Kidney glomerular epithelial cell (primary cell): ENCODE measurements around the gene SLC7A5.
"Not testable (repeated sequence)": the region's sequence is repeated elsewhere in the genome, so short reads cannot be mapped to it uniquely, and the experiment has no call there.

ENCODE experiments used
- DNase-seq: peaks from one replicate; lab custom pipeline; 2025; lab: John Stamatoyannopoulos, UW

Gene SLC7A5

GRCh38 chr16:87834005-87834667 lies 35.2 kb downstream of the SLC7A5 start:
- DNase-seq, result no peak

GRCh38 chr16:87833548-87833947 lies 35.8 kb downstream of the SLC7A5 start:
- no peak for DNase-seq

GRCh38 chr16:87832741-87833502 lies 36.4 kb downstream of the SLC7A5 start:
- no peak for DNase-seq

- DNase-seq, result no peak
These were observed 37.2 kb downstream of the SLC7A5 start for GRCh38 chr16:87832137-87832527.

GRCh38 chr16:87831421-87832136 lies 37.7 kb downstream of the SLC7A5 start:
- no peak for DNase-seq

GRCh38 chr16:87830673-87831420 lies 38.5 kb downstream of the SLC7A5 start:
- DNase-seq, result no peak

- no peak for DNase-seq
These were observed 39.2 kb downstream of the SLC7A5 start for GRCh38 chr16:87829988-87830672.

- DNase-seq, result no peak
These were observed 39.7 kb downstream of the SLC7A5 start for GRCh38 chr16:87829622-87829980.

- DNase-seq, result no peak
These were observed 40.2 kb downstream of the SLC7A5 start for GRCh38 chr16:87828907-87829621.

- DNase-seq, result no peak
These were observed 41.0 kb downstream of the SLC7A5 start for GRCh38 chr16:87828071-87828906.

GRCh38 chr16:87827588-87827915 lies 41.8 kb downstream of the SLC7A5 start:
- not testable (repeated sequence) for DNase-seq

- DNase-seq, result no peak
These were observed 42.3 kb downstream of the SLC7A5 start for GRCh38 chr16:87826798-87827587.

- DNase-seq, result not testable (repeated sequence)
These were observed 42.9 kb downstream of the SLC7A5 start for GRCh38 chr16:87826407-87826797.

GRCh38 chr16:87825842-87826120 lies 43.5 kb downstream of the SLC7A5 start:
- not testable (repeated sequence) for DNase-seq

- no peak for DNase-seq
These were observed 44.1 kb downstream of the SLC7A5 start for GRCh38 chr16:87824991-87825841.

GRCh38 chr16:87824016-87824990 lies 45.0 kb downstream of the SLC7A5 start:
- no peak for DNase-seq

- no peak for DNase-seq
These were observed 46.0 kb downstream of the SLC7A5 start for GRCh38 chr16:87823181-87823929.
